IPS-NIHi11 (cell line): ENCODE results near the gene CAMSAP1.

Source experiments
- DNase-seq: peaks from one replicate; pipeline ENCODE4 v3.0.0; 2012; ENCODE audit warnings: mixed read lengths, low spot score

CAMSAP1 gene

GRCh38 chr9:135840539-135840938 is 66.8 kb downstream of the CAMSAP1 start:
- no peak for DNase-seq

DNA sequence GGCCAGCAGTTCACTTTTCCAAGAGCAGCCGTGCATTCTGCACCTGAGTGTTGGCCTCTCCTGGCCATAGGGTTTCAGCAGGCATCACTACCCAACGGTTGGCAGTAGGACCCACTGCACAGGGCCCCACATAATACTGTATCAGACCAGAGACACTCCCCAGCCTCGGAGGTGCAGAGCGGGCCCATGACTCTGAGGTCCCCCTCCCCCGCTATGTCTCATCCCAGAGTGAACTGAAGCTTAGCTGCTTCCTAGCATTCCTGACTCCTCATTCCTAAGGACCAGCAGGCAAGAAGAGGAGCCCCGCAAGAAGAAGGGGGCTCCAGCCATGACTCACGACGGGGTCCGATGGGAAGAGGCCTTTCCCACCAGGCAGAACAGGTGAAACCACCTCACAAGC is 67.2 kb downstream of the CAMSAP1 start:
- no peak for DNase-seq

GRCh38 chr9:135839516-135839915 is 67.8 kb downstream of the CAMSAP1 start:
- DNase-seq: no peak

DNA sequence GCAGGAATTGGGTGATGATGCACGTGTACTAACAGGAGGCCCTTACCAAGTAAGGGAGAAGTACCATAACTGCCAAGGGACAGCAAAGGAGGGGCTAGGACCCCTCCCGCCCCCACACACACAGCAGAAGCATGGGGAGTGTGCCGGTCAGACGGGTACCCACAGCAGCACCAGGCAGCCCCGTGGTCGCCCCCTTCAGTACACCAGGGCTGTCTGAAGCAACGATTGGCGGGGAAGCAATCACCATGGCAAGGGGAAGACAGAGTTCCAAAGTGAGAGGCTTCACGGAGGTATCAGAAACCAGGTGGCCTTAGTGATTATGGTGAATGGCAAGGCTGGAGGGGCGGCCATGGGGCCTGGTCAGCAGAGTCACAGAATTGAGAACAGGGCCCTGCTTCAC is 72.2 kb downstream of the CAMSAP1 start:
- no peak for DNase-seq

- no peak for DNase-seq
Measured at GRCh38 chr9:135833864-135834263, 73.5 kb downstream of the CAMSAP1 start.

DNA sequence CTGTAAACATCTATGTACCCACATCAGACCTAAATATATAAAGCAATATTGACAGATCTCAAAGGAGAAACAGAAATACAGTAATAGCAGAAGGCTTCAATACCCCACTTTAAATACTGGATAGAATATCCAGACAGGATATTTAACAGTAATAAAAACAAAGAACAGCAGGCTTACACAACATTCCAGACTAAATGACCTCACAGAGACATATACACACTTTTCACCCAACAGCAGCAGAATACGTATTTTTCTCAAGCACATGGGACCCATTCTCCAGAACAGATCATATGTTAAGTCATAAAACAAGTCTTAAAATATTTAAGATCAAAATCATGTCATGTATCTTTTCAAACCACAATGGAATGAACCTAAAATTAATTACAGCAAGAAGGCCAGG is 76.8 kb downstream of the CAMSAP1 start:
- no peak for DNase-seq

- no peak for DNase-seq
Measured at GRCh38 chr9:135828656-135829055, 78.7 kb downstream of the CAMSAP1 start.

DNA sequence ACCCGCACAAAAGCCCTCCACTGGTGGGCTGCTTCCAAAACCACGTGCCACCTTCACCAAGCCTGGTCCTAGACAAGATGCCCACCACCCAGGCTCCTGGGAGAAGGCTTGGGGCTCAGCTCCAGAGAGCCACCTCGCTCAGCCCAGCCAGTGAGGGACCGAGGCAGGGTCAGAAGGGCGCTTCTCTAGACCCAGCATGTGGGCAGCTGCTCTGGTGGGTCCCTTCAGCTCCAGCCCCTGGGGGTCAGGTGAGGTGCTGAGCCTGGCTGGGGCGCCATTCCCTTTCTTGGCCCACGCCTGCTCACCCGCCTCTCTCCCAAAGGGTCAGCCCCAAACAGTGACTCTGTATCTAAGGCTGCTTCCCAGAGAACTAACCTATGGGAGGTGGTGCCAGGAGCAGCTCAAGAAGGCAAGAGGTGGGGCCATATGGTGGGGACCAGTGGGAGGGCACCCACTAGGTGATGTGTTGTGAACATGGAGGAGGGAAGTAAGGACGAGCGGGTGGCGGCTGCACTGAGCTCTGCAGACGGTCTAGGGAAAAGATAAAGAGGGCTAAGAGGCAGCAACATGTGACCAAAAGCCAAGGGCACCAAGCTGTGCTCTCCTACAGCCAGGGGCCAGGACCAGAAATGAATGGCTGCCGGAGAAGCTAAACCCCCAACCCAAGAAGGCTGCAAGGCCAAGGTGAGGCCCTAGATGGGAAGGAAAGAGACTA is 79.3 kb downstream of the CAMSAP1 start:
- DNase-seq: no peak

DNA sequence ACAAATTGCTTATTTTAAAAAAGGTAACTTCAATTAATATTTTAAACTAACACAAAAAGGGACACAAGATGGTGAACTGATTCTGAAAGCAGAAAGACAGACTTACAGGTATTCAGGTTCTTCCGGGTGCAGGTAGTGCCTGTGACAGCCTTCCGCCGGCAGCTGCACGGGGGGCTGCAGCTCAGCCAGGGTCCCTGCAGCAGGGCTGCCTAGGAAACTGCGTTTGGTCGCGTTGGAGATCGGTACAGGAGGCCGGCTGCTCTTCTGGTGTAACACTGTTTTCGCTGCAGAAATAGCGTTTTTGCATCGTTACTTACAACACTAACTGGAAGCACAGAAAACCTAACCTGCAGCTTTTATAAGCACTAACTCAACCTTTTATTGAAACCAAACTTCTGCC is 80.0 kb downstream of the CAMSAP1 start:
- no peak for DNase-seq

DNA sequence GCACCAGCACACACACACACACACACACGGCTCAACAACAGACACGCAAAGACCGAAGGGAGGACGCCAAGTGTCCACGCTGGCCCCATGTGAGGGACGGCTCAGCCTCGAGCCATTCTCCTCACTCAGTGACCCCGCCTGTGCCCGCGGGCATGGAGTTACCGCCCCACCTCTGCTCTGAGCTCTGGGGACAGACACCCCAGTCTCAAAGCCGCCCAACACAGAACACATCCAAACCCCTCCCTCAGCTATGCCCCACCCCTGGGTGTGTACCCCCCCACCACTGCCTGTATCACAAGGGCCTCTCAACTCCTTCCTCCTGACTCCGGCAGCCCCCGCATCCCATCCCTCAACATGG is 81.2 kb downstream of the CAMSAP1 start:
- DNase-seq: no peak

DNA sequence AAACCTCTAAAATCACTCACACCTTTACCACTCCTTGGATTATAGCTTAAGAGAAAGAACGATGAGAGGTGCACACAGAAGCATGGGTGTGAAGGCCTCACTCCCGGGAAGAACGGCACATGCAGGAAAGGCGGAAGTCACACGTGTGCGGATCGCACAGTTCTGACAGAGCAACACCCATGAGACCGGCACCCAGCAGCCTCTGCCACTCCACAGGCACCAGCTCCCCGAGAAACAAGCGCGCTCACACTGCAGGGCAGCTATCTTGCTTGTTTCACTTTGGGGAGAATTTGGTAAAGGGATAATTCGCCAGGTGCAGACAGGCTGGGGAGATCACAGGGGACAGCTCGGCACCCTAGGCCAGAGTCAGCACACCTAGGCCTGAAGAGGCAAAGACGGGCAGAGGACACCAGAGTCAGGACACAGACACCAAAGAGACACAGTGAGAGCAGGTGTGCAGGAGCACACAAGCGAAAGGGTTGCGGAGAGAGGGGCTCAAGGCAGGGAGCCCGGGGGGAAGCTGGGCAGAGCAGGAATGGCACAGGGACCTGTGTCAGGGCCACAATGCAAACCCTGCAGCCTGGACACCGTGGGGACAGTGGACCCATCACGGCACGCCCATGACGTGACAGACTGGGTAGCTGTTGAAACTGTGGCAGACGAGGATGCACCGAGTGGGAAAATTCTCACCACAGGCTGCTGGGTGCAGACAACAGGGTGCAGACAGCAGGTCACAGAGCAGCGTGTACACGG is 81.7 kb downstream of the CAMSAP1 start:
- no peak for DNase-seq

DNA sequence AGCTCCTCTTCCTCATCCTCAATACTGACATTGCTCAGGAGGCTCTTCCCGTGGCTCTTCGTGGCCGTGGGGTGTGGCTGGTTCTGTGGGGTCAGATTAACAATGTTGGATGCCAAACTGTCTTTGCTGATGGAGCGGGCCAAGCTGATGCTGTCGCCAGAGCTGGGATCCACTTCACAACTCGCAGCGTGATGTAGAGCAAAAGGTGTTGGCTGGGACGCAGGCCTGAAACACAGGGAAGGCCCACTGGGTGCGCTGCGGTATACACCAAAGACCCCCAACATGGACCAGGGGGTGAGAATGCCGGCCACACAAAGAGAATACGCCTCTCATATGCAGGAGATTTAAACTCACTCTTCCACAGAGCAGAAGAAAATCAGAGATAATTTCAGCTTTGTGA is 84.3 kb downstream of the CAMSAP1 start:
- DNase-seq: no peak

DNA sequence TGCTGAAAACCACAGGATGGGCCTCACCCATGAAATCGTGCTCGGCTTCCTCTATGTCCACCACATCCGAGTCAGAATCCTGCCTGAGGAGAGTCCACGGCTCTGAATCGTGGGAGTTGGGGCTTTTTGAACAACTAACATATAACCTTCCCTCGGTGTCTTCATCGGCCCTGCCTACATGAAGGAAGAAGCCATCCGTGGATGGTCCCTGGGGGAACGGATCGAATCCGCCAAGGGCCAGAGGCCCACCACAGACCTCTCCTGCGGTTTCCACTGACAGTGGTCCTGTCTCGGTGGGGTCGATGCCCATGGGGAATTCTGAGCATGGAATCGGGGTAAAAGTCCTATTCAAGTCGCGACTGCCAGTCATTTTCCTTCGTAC is 85.0 kb downstream of the CAMSAP1 start:
- DNase-seq: no peak

DNA sequence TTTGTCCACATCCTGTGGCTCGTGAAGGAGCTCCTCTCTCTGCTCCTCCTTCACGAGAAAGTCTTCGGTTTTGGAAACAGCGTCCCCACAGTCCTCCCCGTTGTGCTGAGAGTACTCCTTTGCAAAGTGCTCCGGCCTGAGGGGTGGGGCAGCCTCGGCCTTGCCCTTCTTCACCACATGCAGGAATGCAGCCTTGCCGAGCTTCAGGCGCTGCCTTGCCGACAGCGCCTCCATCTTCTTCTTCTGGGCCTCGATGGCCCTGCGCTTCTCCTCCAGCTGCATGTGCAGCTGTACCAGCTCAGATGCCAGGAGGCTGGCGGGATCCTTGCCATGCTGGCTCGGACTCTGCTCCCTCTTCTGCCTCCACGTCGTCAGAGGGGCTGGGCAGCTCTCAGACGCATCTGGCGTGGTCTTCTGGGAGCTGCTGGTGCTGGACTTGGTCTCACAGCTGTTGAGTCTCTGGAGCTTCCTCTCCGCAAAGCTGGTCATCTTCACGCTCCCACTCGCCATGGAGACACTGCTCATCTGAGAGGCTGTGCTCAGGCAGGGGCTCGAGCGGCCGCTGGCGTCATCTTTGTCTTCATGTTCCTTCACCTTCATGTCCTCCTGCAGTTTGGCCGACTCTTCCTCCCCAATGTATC is 85.5 kb downstream of the CAMSAP1 start:
- DNase-seq: no peak

- no peak for DNase-seq
Measured at GRCh38 chr9:135821116-135821515, 86.2 kb downstream of the CAMSAP1 start.

DNA sequence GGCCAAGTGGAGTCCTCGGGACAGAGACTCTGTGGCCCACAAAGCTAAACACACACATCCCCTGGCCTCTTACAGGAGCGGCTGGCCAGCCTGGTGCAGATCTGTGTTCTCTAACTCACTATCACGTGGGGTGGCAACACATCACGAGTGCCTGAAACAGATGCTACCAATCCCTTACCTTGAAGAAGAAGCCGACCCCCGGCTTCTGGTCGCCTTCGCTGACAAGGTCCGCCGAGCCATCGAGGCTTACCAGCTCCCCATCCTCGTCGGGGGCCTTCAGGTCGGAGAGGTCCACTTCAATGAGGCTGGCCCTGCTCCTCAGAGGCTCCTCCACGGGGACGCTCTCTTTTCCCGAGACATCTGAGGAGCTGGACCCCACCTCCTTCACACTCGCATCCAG is 86.7 kb downstream of the CAMSAP1 start:
- DNase-seq: no peak

DNA sequence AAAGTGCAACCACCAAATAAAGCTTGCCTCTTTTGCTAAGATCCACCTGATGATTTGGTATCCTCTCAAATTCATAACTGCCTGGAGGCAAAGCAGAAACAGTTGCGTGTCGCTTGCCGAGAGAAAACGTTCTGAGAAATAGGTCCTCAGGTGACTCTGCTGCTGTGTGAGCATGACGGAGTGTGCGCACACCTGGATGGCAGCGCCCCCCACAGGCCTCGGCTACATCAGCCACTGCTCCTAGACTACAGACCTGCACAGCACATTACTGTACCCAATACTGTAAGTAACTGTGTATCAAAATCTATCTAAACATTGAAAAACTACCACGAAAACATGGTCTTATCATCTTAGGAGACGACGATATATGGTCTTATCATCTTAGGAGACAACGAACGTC is 87.4 kb downstream of the CAMSAP1 start:
- no peak for DNase-seq

GRCh38 chr9:135818718-135819475 is 88.4 kb downstream of the CAMSAP1 start:
- no peak for DNase-seq

- no peak for DNase-seq
Measured at GRCh38 chr9:135817951-135818717, 89.2 kb downstream of the CAMSAP1 start.

DNA sequence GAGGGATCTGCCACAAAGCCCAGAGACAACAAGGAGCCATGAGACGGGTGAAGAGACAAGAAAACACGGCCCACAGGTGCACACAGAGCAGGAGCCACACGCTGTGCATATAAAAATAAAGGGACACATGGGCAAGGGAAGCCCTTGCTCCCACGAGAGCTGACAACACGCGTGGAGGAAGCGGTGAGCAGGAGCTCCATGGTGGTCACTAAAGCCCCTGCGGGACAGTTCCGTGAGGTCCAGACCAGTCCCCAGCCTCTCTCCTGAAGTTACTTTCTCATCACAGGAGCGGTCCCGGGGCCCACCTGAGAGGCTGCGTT is 90.7 kb downstream of the CAMSAP1 start:
- no peak for DNase-seq

GRCh38 chr9:135815830-135816650 is 91.3 kb downstream of the CAMSAP1 start:
- no peak for DNase-seq
